Neural progenitor cell (in vitro differentiated cells): Measurements from ENCODE around the gene DTYMK. TPM values are rescaled to one million over a fixed set of nuclear protein-coding genes. Genes with fewer than 3 reads are reported as not detected.

Experiments used
- DNase-seq: peaks from one replicate; pipeline ENCODE4 v3.0.0-alpha.2; 2016; ENCODE audit warnings: low spot score
- H2AFZ ChIP-seq: fragments of 200-600 bp; sonication (generic); replicated peaks from 2 replicates; pipeline ENCODE4 v1.6.1; 2016; ENCODE audit warnings: antibody characterized with exemption
- H3F3A ChIP-seq: fragments of 200-600 bp; sonication (generic); 2 replicates; pipeline ENCODE4 v1.6.1; 2016; ENCODE audit warnings: antibody characterized with exemption, low read depth
- H3K27ac ChIP-seq: fragments of 200-600 bp; sonication (generic); 2 replicates; pipeline ENCODE4 v1.5.1; 2016; ENCODE audit warnings: mild to moderate bottlenecking
- H3K27me3 ChIP-seq: fragments of 200-600 bp; sonication (generic); 2 replicates; pipeline ENCODE4 v1.6.1; 2016; ENCODE audit warnings: mild to moderate bottlenecking, moderate library complexity
- H3K36me3 ChIP-seq: fragments of 200-600 bp; sonication (generic); 2 replicates; pipeline ENCODE4 v1.5.1; 2016
- H3K4me1 ChIP-seq: fragments of 200-600 bp; sonication (generic); 2 replicates; pipeline ENCODE4 v1.6.1; 2016; ENCODE audit warnings: mixed run types
- H3K4me2 ChIP-seq: fragments of 200-600 bp; sonication (generic); 2 replicates; pipeline ENCODE4 v1.6.1; 2016
- H3K4me3 ChIP-seq: fragments of 200-600 bp; sonication (generic); 2 replicates; pipeline ENCODE4 v1.5.1; 2016
- H3K79me2 ChIP-seq: fragments of 200-600 bp; sonication (generic); 2 replicates; pipeline ENCODE4 v1.6.1; 2016; ENCODE audit warnings: low read depth
- H3K9ac ChIP-seq: fragments of 200-600 bp; sonication (generic); 2 replicates; pipeline ENCODE4 v1.6.1; 2016
- H3K9me3 ChIP-seq: fragments of 200-600 bp; sonication (generic); 2 replicates; pipeline ENCODE4 v1.5.1; 2016; ENCODE audit warnings: low read depth
- H4K20me1 ChIP-seq: fragments of 200-600 bp; sonication (generic); 2 replicates; pipeline ENCODE4 v1.6.1; 2016; ENCODE audit warnings: low read depth
- H3K27ac Mint-ChIP-seq: 3 replicates; pipeline ENCODE4 v1.8.0; 2021; ENCODE audit warnings: mixed read lengths
- H3K27me3 Mint-ChIP-seq: 2 replicates; pipeline ENCODE4 v1.8.0; 2022; ENCODE audit warnings: low read depth, mild to moderate bottlenecking, inconsistent platforms, moderate library complexity, mixed read lengths; ENCODE audit not compliant: insufficient read depth
- H3K36me3 Mint-ChIP-seq: 3 replicates; pipeline ENCODE4 v1.8.0; 2021; ENCODE audit warnings: mixed read lengths
- H3K4me1 Mint-ChIP-seq: 3 replicates; pipeline ENCODE4 v1.8.0; 2021; ENCODE audit warnings: mixed read lengths
- H3K4me3 Mint-ChIP-seq: 3 replicates; pipeline ENCODE4 v1.8.0; 2021; ENCODE audit warnings: mild to moderate bottlenecking, moderate library complexity, mixed read lengths
- H3K9me3 Mint-ChIP-seq: 3 replicates; pipeline ENCODE4 v1.8.0; 2020; ENCODE audit warnings: mixed read lengths
- CTCF ChIP-seq: fragments of 200-600 bp; sonication (generic); IDR thresholded peaks from 2 replicates; pipeline ENCODE4 v1.5.1; 2017; ENCODE audit warnings: antibody characterized with exemption, mild to moderate bottlenecking
- EZH2 ChIP-seq: fragments of 200-600 bp; sonication (generic); IDR thresholded peaks from 2 replicates; pipeline ENCODE4 v1.6.1; 2017; ENCODE audit warnings: antibody characterized with exemption, mild to moderate bottlenecking, moderate library complexity
- EZH2phosphoT487 ChIP-seq: fragments of 200-600 bp; sonication (generic); IDR thresholded peaks from 2 replicates; pipeline ENCODE4 v1.6.1; 2017; ENCODE audit warnings: antibody characterized with exemption
- total RNA-seq: library from RNA; depleted of rRNA; stranded (reverse); fragments of >200 nt; gene quantifications from 2 replicates; pipeline ENCODE4 v1.2.3, GENCODE V29; 2015; ENCODE audit warnings: low replicate concordance

The DTYMK gene
- total RNA-seq, 1 donor from 2014 or later, result 43.4 TPM

DNA sequence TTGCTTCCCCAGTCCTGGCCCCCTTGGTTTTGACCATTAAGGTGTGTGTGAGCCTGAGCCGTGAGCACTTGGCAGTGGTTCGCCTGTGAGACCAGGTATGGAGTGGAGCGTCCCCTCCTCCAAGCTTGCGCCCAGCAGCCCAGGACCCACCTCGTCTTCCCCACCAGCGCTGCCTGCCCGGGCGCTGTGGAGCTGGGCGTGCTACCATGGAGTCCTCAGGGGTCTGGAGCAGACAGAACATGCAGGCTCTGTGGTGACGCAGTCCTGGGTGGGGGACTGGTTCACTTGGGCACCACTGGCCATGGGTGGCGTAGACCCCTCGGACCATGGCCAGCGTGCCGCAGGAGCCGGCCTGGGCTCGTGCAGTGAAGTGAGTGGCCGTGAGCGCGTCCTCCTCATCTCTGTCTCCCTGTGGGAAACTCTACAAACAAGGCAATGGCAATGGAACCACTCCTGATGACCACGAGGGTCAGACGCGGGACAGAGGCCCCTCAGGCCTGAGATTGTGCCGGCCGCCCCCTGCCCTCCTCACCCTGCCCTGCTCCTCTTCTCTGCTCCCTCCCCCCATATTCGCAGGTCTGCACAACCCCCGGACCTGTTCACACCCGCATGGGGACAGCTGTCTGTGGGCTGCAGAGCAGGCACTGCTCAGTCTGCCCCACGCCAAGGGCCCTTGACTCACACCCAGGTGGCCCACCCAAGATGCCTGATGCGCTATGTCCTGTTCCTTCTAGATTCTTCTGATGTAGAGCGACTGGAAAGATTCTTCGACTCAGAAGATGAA is 15.0 kb downstream of the DTYMK start:
- Histone ChIP-seq H3K79me2 (no peaks in the 10 kb centered on the region), H3K27ac (no peak overlapping the region), H3K27me3 (no peaks in the 10 kb centered on the region), H3K4me2 (no peak overlapping the region), H3K9ac (no peak overlapping the region), H3K4me3 (no peak overlapping the region), H3F3A (peaks cover 15% of the 10 kb centered on the region), H2AFZ (no peak overlapping the region), H3K9me3 (no peaks in the 10 kb centered on the region), H4K20me1 (peaks cover 2% of the 10 kb centered on the region), H3K36me3 (no peaks in the 10 kb centered on the region), H3K4me1 (peaks cover 1% of the 10 kb centered on the region)
- DNase-seq, result no peak
- no peak overlapping the region for H3K27ac Mint-ChIP-seq
- peaks cover 5% of the 10 kb centered on the region for H3K4me1 Mint-ChIP-seq
- H3K36me3 Mint-ChIP-seq, result peaks cover 5% of the 10 kb centered on the region
- peaks cover 10% of the 10 kb centered on the region for H3K27me3 Mint-ChIP-seq
- TF ChIP-seq EZH2phosphoT487, result no peak
- no peak for TF ChIP-seq CTCF
- no peak for TF ChIP-seq EZH2
- no peak overlapping the region for H3K4me3 Mint-ChIP-seq
- H3K9me3 Mint-ChIP-seq, result no peaks in the 10 kb centered on the region

GRCh38 chr2:241670333-241671110 is 16.1 kb downstream of the DTYMK start:
- no peak overlapping the region for H3K4me3 Mint-ChIP-seq
- Histone ChIP-seq H4K20me1 (peaks cover 13% of the 10 kb centered on the region), H3K36me3 (no peaks in the 10 kb centered on the region), H3K27me3 (no peaks in the 10 kb centered on the region), H3F3A (peaks cover 13% of the 10 kb centered on the region), H3K4me3 (no peak overlapping the region), H3K9me3 (no peaks in the 10 kb centered on the region), H3K27ac (no peak overlapping the region), H3K9ac (no peak overlapping the region), H3K79me2 (no peaks in the 10 kb centered on the region), H2AFZ (no peak overlapping the region), H3K4me2 (no peak overlapping the region), H3K4me1 (peaks cover 7% of the 10 kb centered on the region)
- H3K27me3 Mint-ChIP-seq, result peaks cover 10% of the 10 kb centered on the region
- no peak overlapping the region for H3K27ac Mint-ChIP-seq
- no peak for TF ChIP-seq EZH2phosphoT487
- TF ChIP-seq EZH2, result no peak
- TF ChIP-seq CTCF, result no peak
- peaks cover 3% of the 10 kb centered on the region for H3K36me3 Mint-ChIP-seq
- peaks cover 16% of the 10 kb centered on the region for H3K4me1 Mint-ChIP-seq
- DNase-seq, result no peak
- H3K9me3 Mint-ChIP-seq, result no peaks in the 10 kb centered on the region

DNA sequence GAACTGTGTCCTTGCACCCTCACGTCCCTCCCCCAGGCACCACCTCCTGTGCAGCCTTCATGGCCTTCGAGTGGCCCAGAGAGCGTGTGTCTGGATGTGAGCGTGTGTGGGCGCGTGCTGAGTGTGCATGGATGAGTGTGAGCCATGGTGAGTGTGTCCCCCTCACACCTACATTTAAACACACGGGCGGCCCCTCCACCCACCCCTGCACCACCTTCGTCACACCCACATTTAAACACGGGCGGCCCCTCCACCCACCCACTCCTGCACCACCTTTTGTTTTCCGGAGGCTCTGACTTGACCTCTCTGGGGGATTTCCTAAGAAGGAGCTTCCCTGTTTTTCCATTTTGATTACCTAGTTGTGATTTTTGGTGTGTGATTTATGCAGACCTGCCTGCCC is 17.8 kb downstream of the DTYMK start:
- Histone ChIP-seq H3K4me2 (no peak overlapping the region), H3K4me1 (peaks cover 7% of the 10 kb centered on the region), H3K4me3 (no peak overlapping the region), H3K9ac (no peak overlapping the region), H3F3A (peaks cover 1% of the 10 kb centered on the region), H3K79me2 (no peaks in the 10 kb centered on the region), H3K27me3 (no peaks in the 10 kb centered on the region), H2AFZ (no peak overlapping the region), H3K36me3 (no peaks in the 10 kb centered on the region), H4K20me1 (peaks cover 14% of the 10 kb centered on the region), H3K9me3 (no peaks in the 10 kb centered on the region), H3K27ac (no peak overlapping the region)
- no peak overlapping the region for H3K4me3 Mint-ChIP-seq
- no peak overlapping the region for H3K27ac Mint-ChIP-seq
- no peak for TF ChIP-seq EZH2phosphoT487
- TF ChIP-seq EZH2, result no peak
- TF ChIP-seq CTCF, result no peak
- peaks cover 5% of the 10 kb centered on the region for H3K36me3 Mint-ChIP-seq
- peaks cover 4% of the 10 kb centered on the region for H3K27me3 Mint-ChIP-seq
- no peaks in the 10 kb centered on the region for H3K9me3 Mint-ChIP-seq
- H3K4me1 Mint-ChIP-seq, result peaks cover 23% of the 10 kb centered on the region
- DNase-seq, result no peak
